GM21526 (cell line): ENCODE measurements around the gene APEH.

Source experiments
- ATAC-seq: cut with Tn5 transposase; IDR thresholded peaks from one replicate; pipeline ENCODE4 v1.9.1; 2021; ENCODE audit warnings: moderate library complexity; ENCODE audit not compliant: unreplicated experiment, low FRiP score

Gene APEH

GRCh38 chr3:49649576-49649975 is 24.6 kb upstream of the APEH start:
- ATAC-seq, result no peak

GRCh38 chr3:49650177-49650576 is 24.0 kb upstream of the APEH start:
- no peak for ATAC-seq

- no peak for ATAC-seq
These were observed 23.5 kb upstream of the APEH start for GRCh38 chr3:49650637-49651036.

GRCh38 chr3:49652218-49652902 is 21.8 kb upstream of the APEH start:
- no peak for ATAC-seq

- ATAC-seq, result no peak
These were observed 21.2 kb upstream of the APEH start for GRCh38 chr3:49652903-49653415.

GRCh38 chr3:49653621-49654020 is 20.5 kb upstream of the APEH start:
- no peak for ATAC-seq

GRCh38 chr3:49654176-49654825 is 19.9 kb upstream of the APEH start:
- ATAC-seq, result no peak

GRCh38 chr3:49654955-49655556 is 19.1 kb upstream of the APEH start:
- no peak for ATAC-seq

GRCh38 chr3:49655731-49656285 is 18.3 kb upstream of the APEH start:
- ATAC-seq, result no peak

GRCh38 chr3:49656541-49657112 is 17.5 kb upstream of the APEH start:
- no peak for ATAC-seq

GRCh38 chr3:49657208-49657915 is 16.8 kb upstream of the APEH start:
- no peak for ATAC-seq

GRCh38 chr3:49658711-49659110 is 15.4 kb upstream of the APEH start:
- ATAC-seq, result no peak

GRCh38 chr3:49659756-49660155 is 14.4 kb upstream of the APEH start:
- no peak for ATAC-seq

- ATAC-seq, result no peak
These were observed 12.9 kb upstream of the APEH start for GRCh38 chr3:49661281-49661680.

GRCh38 chr3:49662021-49662420 is 12.1 kb upstream of the APEH start:
- no peak for ATAC-seq

- ATAC-seq, result no peak
These were observed 11.3 kb upstream of the APEH start for GRCh38 chr3:49662720-49663413.

GRCh38 chr3:49663831-49664230 is 10.3 kb upstream of the APEH start:
- ATAC-seq, result no peak

- ATAC-seq, result no peak
These were observed 9.9 kb upstream of the APEH start for GRCh38 chr3:49664300-49664699.

- no peak for ATAC-seq
These were observed 8.2 kb upstream of the APEH start for GRCh38 chr3:49665822-49666519.
